CD4-positive, alpha-beta T cell treated with Interleukin-10 for 1 hour (primary cell): Measurements from ENCODE around the gene PRAC1.

Source experiments
- DNase-seq: peaks from one replicate; pipeline ENCODE4 v3.0.0-alpha.2; 2020

The PRAC1 gene

GRCh38 chr17:48722201-48722907, at the start of gene PRAC1:
TSS of gene PRAC1 (minus strand) at chr17:48722518. CDS start at chr17:48722392, 126 bp downstream.
- no peak for DNase-seq

- DNase-seq = no peak
These were observed 48.6 kb upstream of the PRAC1 start for GRCh38 chr17:48770954-48771353.

- no peak for DNase-seq
These were observed 46.8 kb upstream of the PRAC1 start for GRCh38 chr17:48769009-48769675.

GRCh38 chr17:48767263-48767774, 45.0 kb upstream of the PRAC1 start:
- no peak for DNase-seq

GRCh38 chr17:48761114-48761513, 38.8 kb upstream of the PRAC1 start:
- DNase-seq = no peak

- DNase-seq = no peak
These were observed 38.1 kb upstream of the PRAC1 start for GRCh38 chr17:48760411-48760810.

- no peak for DNase-seq
These were observed 37.0 kb upstream of the PRAC1 start for GRCh38 chr17:48759288-48759687.

- DNase-seq = no peak
These were observed 35.2 kb upstream of the PRAC1 start for GRCh38 chr17:48757524-48757961.

- DNase-seq = no peak
These were observed 34.5 kb upstream of the PRAC1 start for GRCh38 chr17:48756830-48757251.

GRCh38 chr17:48755356-48755755, 33.0 kb upstream of the PRAC1 start:
- DNase-seq = no peak

- no peak for DNase-seq
These were observed 32.4 kb upstream of the PRAC1 start for GRCh38 chr17:48754500-48755261.

- DNase-seq = no peak
These were observed 31.6 kb upstream of the PRAC1 start for GRCh38 chr17:48753794-48754499.

GRCh38 chr17:48752399-48753288, 30.3 kb upstream of the PRAC1 start:
- DNase-seq = no peak

- DNase-seq = no peak
These were observed 29.5 kb upstream of the PRAC1 start for GRCh38 chr17:48751733-48752398.

GRCh38 chr17:48751172-48751571, 28.9 kb upstream of the PRAC1 start:
- no peak for DNase-seq

- no peak for DNase-seq
These were observed 27.6 kb upstream of the PRAC1 start for GRCh38 chr17:48749621-48750553.

- no peak for DNase-seq
These were observed 26.6 kb upstream of the PRAC1 start for GRCh38 chr17:48748718-48749566.

GRCh38 chr17:48747445-48748363, 25.4 kb upstream of the PRAC1 start:
- no peak for DNase-seq
